Tibial nerve (tissue), 4 donors: ENCODE measurements around the gene ATP5IF1. TPM values are rescaled to one million over a fixed set of nuclear protein-coding genes. Genes with fewer than 3 reads are reported as not detected.
A peak's percentile ranks its signal among the peaks of the same experiment; 100 is the strongest.

ENCODE experiments used
- DNase-seq, 2 donors: peaks; one replicate each; pipeline ENCODE4 v3.0.0-alpha.2; 2019; ENCODE audit warnings: low spot score in 2 of 2
- H3K27ac ChIP-seq, 4 donors: fragments of 200-600 bp; sonication (generic) in 3 of 4; one replicate each; pipeline ENCODE4 v1.5.1; 2017 to 2019; ENCODE audit warnings: mild to moderate bottlenecking in 1 of 4
- H3K27me3 ChIP-seq, 2 donors: fragments of 200-600 bp; sonication (generic) in 1 of 2; one replicate each; pipeline versions ENCODE4 v1.5.1 to v1.6.0; 2017 to 2019
- H3K36me3 ChIP-seq, 3 donors: fragments of 200-600 bp; sonication (generic); one replicate each; pipeline ENCODE4 v1.5.1; 2018 to 2019
- H3K4me1 ChIP-seq, 4 donors: fragments of 200-600 bp; sonication (generic) in 3 of 4; one replicate each; pipeline ENCODE4 v1.5.1; 2017 to 2019
- H3K4me3 ChIP-seq, 4 donors: fragments of 200-600 bp; sonication (generic) in 3 of 4; one replicate each; pipeline ENCODE4 v1.5.1; 2017 to 2019; ENCODE audit warnings: mild to moderate bottlenecking in 1 of 4, moderate library complexity in 1 of 4
- H3K9me3 ChIP-seq, 4 donors: fragments of 200-600 bp; sonication (generic) in 3 of 4; one replicate each; pipeline ENCODE4 v1.5.1; 2017 to 2019
- EP300 ChIP-seq, 2 donors: sonication (generic); formaldehyde crosslinking; IDR thresholded peaks; one replicate each; pipeline ENCODE4 v1.6.1; 2017; ENCODE audit warnings: antibody characterized with exemption in 2 of 2, mild to moderate bottlenecking in 1 of 2
- POLR2A ChIP-seq, 2 donors: fragments of 450-650 bp; IDR thresholded peaks; one replicate each; pipeline ENCODE4 v1.6.1; 2017; ENCODE audit warnings: antibody characterized with exemption in 2 of 2, mild to moderate bottlenecking in 2 of 2, moderate library complexity in 2 of 2
- WGBS, 2 donors: methylation state at CpG; one replicate each; pipeline ENCODE4 v1.1.5; 2018; 5-methylcytosine and 5-hydroxymethylcytosine counted together
- total RNA-seq, 4 donors: library from RNA; depleted of rRNA; stranded (reverse); fragments of >200 nt; gene quantifications; one replicate each; pipeline ENCODE4 v1.1.0, GENCODE V29; 2016
- TF ChIP-seq, protein P1 (sequence below), 5 experiments: fragments of 200-600 bp in 3 of 5; fragments of 450-650 bp in 2 of 5; sonication (generic) in 3 of 5; IDR thresholded peaks; one replicate each; pipeline ENCODE4 v1.5.1; 2016 to 2019; ENCODE audit warnings: antibody characterized with exemption in 5 of 5, mild to moderate bottlenecking in 3 of 5, moderate library complexity in 2 of 5

Gene ATP5IF1
- total RNA-seq, 4 donors from 2014 or later, result 96.3 to 207 (median 148) TPM

DNA sequence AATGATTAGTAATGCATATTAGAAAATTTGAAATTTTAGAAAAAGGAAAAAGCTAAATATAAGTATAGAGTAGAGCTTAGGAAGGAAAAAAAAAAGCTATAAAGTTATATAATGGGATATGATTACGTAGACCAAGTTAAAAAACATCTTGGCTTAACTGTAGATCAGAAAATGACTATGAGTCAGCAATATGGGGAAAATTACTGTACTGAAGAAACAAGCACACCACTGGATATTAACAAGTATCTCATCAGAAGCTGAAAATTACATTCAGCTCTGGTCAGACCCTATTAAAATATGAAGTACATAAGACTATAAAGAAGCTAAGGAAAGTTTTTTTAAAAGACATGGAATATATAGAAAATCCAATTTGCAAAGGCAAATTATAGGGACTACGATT, 22.6 kb upstream of the ATP5IF1 start:
- no peak for DNase-seq
- no peak overlapping the region for H3K27ac ChIP-seq
- no peaks in the 10 kb centered on the region for H3K27me3 ChIP-seq
- 86 to 90% methylated on average over 2 of the region's 2 CpGs for WGBS, 2 donors
- peaks cover 0 to 56% (median 0%) of the 10 kb centered on the region in 3 donors for H3K36me3 ChIP-seq
- H3K4me1 ChIP-seq, result no peaks in the 10 kb centered on the region
- TF ChIP-seq EP300 (IDR thresholded peaks at IDR 0.05) (no peak), POLR2A (IDR thresholded peaks at IDR 0.05) (no peak)
- TF ChIP-seq, protein P1, sequence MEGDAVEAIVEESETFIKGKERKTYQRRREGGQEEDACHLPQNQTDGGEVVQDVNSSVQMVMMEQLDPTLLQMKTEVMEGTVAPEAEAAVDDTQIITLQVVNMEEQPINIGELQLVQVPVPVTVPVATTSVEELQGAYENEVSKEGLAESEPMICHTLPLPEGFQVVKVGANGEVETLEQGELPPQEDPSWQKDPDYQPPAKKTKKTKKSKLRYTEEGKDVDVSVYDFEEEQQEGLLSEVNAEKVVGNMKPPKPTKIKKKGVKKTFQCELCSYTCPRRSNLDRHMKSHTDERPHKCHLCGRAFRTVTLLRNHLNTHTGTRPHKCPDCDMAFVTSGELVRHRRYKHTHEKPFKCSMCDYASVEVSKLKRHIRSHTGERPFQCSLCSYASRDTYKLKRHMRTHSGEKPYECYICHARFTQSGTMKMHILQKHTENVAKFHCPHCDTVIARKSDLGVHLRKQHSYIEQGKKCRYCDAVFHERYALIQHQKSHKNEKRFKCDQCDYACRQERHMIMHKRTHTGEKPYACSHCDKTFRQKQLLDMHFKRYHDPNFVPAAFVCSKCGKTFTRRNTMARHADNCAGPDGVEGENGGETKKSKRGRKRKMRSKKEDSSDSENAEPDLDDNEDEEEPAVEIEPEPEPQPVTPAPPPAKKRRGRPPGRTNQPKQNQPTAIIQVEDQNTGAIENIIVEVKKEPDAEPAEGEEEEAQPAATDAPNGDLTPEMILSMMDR (IDR thresholded peaks at IDR 0.05), result no peak
- no peak overlapping the region for H3K4me3 ChIP-seq
- no peaks in the 10 kb centered on the region for H3K9me3 ChIP-seq

DNA sequence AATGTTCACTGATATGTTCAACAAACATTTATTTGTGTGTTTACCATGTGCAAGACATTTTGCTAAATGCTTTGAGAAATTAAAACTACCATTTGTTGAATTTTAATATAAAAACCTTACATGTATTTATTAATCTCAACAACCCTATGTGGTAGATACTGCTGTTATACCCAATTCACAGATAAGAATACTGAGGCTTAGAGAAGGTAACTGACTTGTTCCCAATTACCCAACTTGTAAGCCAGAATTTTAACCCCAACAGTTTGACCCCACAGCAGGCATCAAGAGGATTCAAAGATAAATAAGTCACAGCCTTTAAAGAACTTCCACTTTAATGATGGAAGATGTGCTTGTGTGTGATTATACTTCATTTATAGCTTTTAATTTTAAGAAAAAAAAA, 6.8 kb upstream of the ATP5IF1 start:
- TF ChIP-seq EP300 (IDR thresholded peaks at IDR 0.05), result no peak
- TF ChIP-seq, protein P1 (IDR thresholded peaks at IDR 0.05), result no peak
- no peak for TF ChIP-seq POLR2A (IDR thresholded peaks at IDR 0.05)
- no peak overlapping the region for H3K27ac ChIP-seq
- H3K9me3 ChIP-seq, result no peaks in the 10 kb centered on the region
- H3K27me3 ChIP-seq, result no peaks in the 10 kb centered on the region
- no peak for DNase-seq
- peaks cover 0 to 66% (median 4%) of the 10 kb centered on the region in 3 donors for H3K36me3 ChIP-seq
- no peak overlapping the region for H3K4me3 ChIP-seq
- H3K4me1 ChIP-seq, result peaks cover 0 to 34% (median 14%) of the 10 kb centered on the region in 4 donors

- Histone ChIP-seq H3K4me1 (peaks cover 0 to 39% (median 15%) of the 10 kb centered on the region in 4 donors), H3K9me3 (no peaks in the 10 kb centered on the region), H3K27ac (no peak overlapping the region), H3K36me3 (peaks cover 0 to 57% (median 4%) of the 10 kb centered on the region in 3 donors), H3K27me3 (no peaks in the 10 kb centered on the region), H3K4me3 (no peak overlapping the region)
- DNase-seq, result no peak
- TF ChIP-seq POLR2A (IDR thresholded peaks at IDR 0.05) (no peak), EP300 (IDR thresholded peaks at IDR 0.05) (no peak)
- TF ChIP-seq, protein P1 (IDR thresholded peaks at IDR 0.05), result no peak
- WGBS, 2 donors, result 76 to 84% methylated on average over 2 of the region's 2 CpGs
Observed at GRCh38 chr1:28229996-28230395, 5.9 kb upstream of the ATP5IF1 start.

DNA sequence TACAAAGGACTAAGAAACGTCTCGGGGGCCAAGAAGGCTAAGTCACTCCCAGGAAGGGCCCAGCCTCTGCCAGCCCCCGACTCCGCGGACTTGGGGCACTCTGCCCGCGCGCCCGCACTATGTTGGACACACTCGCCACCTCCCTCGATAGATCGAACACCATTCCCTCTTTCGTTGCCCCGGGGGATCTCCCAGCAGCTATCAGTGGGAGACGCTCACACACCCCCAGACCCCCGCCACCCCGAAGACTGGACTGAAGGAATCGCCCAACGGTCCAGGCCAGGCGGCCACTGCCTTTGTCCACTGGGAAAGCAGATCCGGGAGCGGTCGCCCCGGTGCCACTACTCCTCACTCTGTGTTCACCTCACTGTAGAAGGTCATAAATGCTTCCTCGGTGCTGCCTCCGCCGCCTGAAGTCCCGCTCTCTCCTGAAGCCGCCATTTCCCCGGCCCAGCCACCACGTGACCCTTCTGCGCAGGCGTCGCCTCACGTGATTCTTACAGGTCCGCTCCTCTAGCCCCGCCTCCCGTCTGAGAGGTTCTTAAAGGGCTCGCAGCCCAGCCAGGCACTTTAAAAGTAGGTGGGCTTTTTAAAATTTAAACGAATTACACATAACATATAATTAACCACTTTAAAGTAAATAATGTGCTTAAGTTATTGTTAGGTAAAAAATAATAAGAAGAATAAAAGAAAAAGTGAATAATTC, 3.2 kb upstream of the ATP5IF1 start, which contains the start of gene DNAJC8:
TSS of gene DNAJC8 (minus strand) at position 472 of the 706 bp plus-strand sequence. CDS start at position 441, 31 bp downstream.
- peaks cover 0 to 33% (median 0%) of the 10 kb centered on the region in 3 donors for H3K36me3 ChIP-seq
- peak; percentile 98 to 99 for DNase-seq
- H3K4me3 ChIP-seq, result peak within 1 kb of the TSS; percentile 82 to 99 (median 90)
- no peaks in the 10 kb centered on the region for H3K9me3 ChIP-seq
- TF ChIP-seq, protein P1 (IDR thresholded peaks at IDR 0.05), result peak in 1 of 5 experiments; percentile 19
- TF ChIP-seq POLR2A (IDR thresholded peaks at IDR 0.05) (peak; percentile 54 to 88), EP300 (IDR thresholded peaks at IDR 0.05) (peak; percentile 91 to 98)
- H3K27me3 ChIP-seq, result no peaks in the 10 kb centered on the region
- H3K4me1 ChIP-seq, result peaks cover 0 to 59% (median 24%) of the 10 kb centered on the region in 4 donors
- 0 to 1% methylated on average over 39 to 40 of the region's 40 CpGs for WGBS, 2 donors
- H3K27ac ChIP-seq, result peak within 1 kb of the TSS; percentile 80 to 92 (median 87)

DNA sequence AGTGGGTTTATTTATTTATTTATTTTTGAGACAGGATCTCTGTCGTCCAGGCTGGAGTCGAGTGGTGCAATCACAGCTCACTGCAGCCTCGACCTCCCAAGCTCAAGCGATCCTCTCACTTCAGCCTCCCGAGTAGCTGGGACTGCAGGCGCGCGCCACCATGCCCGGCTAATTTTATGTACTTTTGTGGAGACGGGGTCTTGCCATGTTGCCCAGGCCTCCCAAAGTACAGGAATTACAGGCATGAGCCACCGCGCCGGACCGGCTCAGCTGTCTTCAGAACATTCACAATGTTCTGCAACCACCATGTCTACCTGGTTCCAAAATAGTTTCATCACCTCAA, 2.7 kb upstream of the ATP5IF1 start:
- 63% methylated on average over 14 of the region's 14 CpGs for WGBS, 2 donors
- Histone ChIP-seq H3K27ac (peak overlapping the region; percentile 80 to 92 (median 87)), H3K9me3 (no peaks in the 10 kb centered on the region), H3K27me3 (no peaks in the 10 kb centered on the region), H3K4me1 (peaks cover 0 to 64% (median 24%) of the 10 kb centered on the region in 4 donors), H3K4me3 (peak overlapping the region; percentile 82 to 99 (median 90)), H3K36me3 (peaks cover 0 to 32% (median 0%) of the 10 kb centered on the region in 3 donors)
- TF ChIP-seq POLR2A (IDR thresholded peaks at IDR 0.05) (no peak), EP300 (IDR thresholded peaks at IDR 0.05) (no peak)
- TF ChIP-seq, protein P1 (IDR thresholded peaks at IDR 0.05), result no peak
- DNase-seq, result no peak
